Esophagus squamous epithelium (tissue), 5 donors: ENCODE data around the gene FBXL19. TPM values are rescaled to one million over a fixed set of nuclear protein-coding genes. Genes with fewer than 3 reads are reported as not detected.

Experiments used
- DNase-seq: peaks from one replicate; lab custom pipeline; 2025; lab: John Stamatoyannopoulos, UW
- H3K27ac ChIP-seq, 4 donors: fragments of 200-600 bp; sonication (generic); one replicate each; pipeline ENCODE4 v1.5.1; 2016 to 2019; ENCODE audit warnings: mild to moderate bottlenecking in 1 of 4
- H3K27me3 ChIP-seq, 4 donors: fragments of 200-600 bp; sonication (generic); 1 replicate in 3 of 4; 2 replicates in 1 of 4; pipeline versions ENCODE4 v1.5.1 to v1.6.0; 2017 to 2021; ENCODE audit warnings: antibody characterized with exemption in 1 of 4
- H3K36me3 ChIP-seq, 3 donors: fragments of 200-600 bp; sonication (generic); one replicate each; pipeline ENCODE4 v1.5.1; 2016 to 2019
- H3K4me1 ChIP-seq, 3 donors: fragments of 200-600 bp; sonication (generic); one replicate each; pipeline ENCODE4 v1.5.1; 2017 to 2019
- H3K4me3 ChIP-seq, 4 donors: fragments of 200-600 bp; sonication (generic); 1 replicate in 3 of 4; 2 replicates in 1 of 4; pipeline ENCODE4 v1.5.1; 2016 to 2019; ENCODE audit warnings: mild to moderate bottlenecking in 2 of 4, moderate library complexity in 1 of 4
- H3K9me3 ChIP-seq, 3 donors: fragments of 200-600 bp; sonication (generic); one replicate each; pipeline ENCODE4 v1.5.1; 2016 to 2019
- POLR2A ChIP-seq, 4 donors: fragments of 450-650 bp; IDR thresholded peaks; one replicate each; pipeline ENCODE4 v1.6.1; 2017; ENCODE audit warnings: antibody characterized with exemption in 4 of 4, mild to moderate bottlenecking in 4 of 4, moderate library complexity in 3 of 4
- WGBS, 2 donors: methylation state at CpG; one replicate each; pipeline ENCODE4 v1.1.5; 2018; 5-methylcytosine and 5-hydroxymethylcytosine counted together
- intact Hi-C: fragments of 100-400 bp; cut with DNase I; formaldehyde crosslinking; loops from one replicate; pipeline ENCODE4 v1.15.0; 2022
- total RNA-seq, 4 donors: library from RNA; depleted of rRNA; stranded (reverse); fragments of >200 nt; gene quantifications; one replicate each; pipeline ENCODE4 v1.1.0, GENCODE V29; 2016
- TF ChIP-seq, protein P1 (sequence below), 6 experiments: fragments of 450-650 bp in 4 of 6; fragments of 200-600 bp in 2 of 6; sonication (generic) in 2 of 6; IDR thresholded peaks; one replicate each; pipeline ENCODE4 v1.5.1; 2016 to 2019; ENCODE audit warnings: antibody characterized with exemption in 6 of 6, mild to moderate bottlenecking in 4 of 6, moderate library complexity in 4 of 6
- donor health status: DM: yes; HTN: yes; CAD: no.

The FBXL19 gene
- total RNA-seq, 4 donors from 2014 or later: 17.0 to 28.7 (median 25.1) TPM

DNA sequence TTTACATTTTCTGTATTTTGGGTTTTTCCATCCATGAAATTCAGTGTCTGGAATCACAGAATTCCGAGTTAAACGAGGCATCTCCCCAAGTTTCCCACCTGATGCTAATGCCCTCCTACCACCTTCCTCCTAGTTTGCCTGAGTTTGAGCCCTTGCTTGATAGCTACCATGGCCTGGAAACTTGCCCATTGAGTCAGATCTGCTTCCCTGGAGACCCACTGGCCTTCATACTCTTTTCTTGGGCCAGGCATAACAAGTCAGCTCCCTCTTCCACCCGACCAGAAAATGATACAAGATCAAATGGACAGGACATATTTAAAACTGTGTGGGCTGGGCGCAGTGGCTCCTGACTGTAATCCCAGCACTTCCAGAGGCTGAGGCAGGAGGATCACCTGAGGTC lies 44.4 kb downstream of the FBXL19 start:
- H3K27ac ChIP-seq: no peak overlapping the region
- no peak for DNase-seq
- intact Hi-C loops: no loop called here
- H3K36me3 ChIP-seq: peaks cover 51 to 100% (median 95%) of the 10 kb centered on the region in 3 donors
- no peak for TF ChIP-seq POLR2A (IDR thresholded peaks at IDR 0.05)
- TF ChIP-seq, protein P1, sequence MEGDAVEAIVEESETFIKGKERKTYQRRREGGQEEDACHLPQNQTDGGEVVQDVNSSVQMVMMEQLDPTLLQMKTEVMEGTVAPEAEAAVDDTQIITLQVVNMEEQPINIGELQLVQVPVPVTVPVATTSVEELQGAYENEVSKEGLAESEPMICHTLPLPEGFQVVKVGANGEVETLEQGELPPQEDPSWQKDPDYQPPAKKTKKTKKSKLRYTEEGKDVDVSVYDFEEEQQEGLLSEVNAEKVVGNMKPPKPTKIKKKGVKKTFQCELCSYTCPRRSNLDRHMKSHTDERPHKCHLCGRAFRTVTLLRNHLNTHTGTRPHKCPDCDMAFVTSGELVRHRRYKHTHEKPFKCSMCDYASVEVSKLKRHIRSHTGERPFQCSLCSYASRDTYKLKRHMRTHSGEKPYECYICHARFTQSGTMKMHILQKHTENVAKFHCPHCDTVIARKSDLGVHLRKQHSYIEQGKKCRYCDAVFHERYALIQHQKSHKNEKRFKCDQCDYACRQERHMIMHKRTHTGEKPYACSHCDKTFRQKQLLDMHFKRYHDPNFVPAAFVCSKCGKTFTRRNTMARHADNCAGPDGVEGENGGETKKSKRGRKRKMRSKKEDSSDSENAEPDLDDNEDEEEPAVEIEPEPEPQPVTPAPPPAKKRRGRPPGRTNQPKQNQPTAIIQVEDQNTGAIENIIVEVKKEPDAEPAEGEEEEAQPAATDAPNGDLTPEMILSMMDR (IDR thresholded peaks at IDR 0.05): no peak
- no peaks in the 10 kb centered on the region for H3K27me3 ChIP-seq
- H3K9me3 ChIP-seq: no peaks in the 10 kb centered on the region
- H3K4me3 ChIP-seq: no peak overlapping the region
- H3K4me1 ChIP-seq: no peaks in the 10 kb centered on the region
- 80 to 94% methylated on average over 2 to 4 of the region's 4 CpGs for WGBS, 2 donors

DNA sequence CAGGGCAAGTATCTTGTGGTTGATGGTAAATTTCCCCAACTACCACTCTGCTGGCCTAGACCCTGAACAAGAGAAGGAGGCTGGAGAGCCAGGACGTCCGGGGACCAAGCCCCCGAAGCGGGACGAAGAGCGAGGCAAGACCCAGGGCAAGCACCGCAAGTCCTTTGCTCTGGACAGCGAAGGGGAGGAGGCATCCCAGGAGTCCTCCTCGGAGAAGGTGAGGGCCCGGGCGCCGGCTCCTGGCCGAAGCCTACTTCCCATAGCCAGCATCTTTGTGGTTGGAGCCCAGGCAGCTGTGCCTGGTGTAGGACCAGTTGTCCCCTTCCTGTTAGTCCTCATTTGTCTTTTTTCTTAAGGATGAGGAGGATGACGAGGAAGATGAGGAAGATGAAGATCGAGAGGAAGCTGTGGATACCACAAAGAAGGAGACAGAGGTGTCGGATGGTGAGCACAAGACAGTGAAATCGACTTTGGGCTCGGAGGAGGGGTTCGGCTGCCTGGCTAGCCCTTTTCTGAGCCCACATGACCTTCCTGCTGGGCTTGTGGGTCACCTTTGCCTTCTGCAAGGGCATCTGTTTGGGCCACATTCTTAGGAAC lies 46.0 kb downstream of the FBXL19 start:
- DNase-seq: no peak
- Histone ChIP-seq H3K9me3 (no peaks in the 10 kb centered on the region), H3K27me3 (no peaks in the 10 kb centered on the region), H3K4me3 (no peak overlapping the region), H3K4me1 (no peaks in the 10 kb centered on the region), H3K27ac (no peak overlapping the region), H3K36me3 (peaks cover 47 to 100% (median 90%) of the 10 kb centered on the region in 3 donors)
- WGBS, 2 donors: 91 to 93% methylated on average over 14 to 17 of the region's 19 CpGs
- intact Hi-C loops: no loop called here
- no peak for TF ChIP-seq POLR2A (IDR thresholded peaks at IDR 0.05)
- TF ChIP-seq, protein P1 (IDR thresholded peaks at IDR 0.05): no peak

DNA sequence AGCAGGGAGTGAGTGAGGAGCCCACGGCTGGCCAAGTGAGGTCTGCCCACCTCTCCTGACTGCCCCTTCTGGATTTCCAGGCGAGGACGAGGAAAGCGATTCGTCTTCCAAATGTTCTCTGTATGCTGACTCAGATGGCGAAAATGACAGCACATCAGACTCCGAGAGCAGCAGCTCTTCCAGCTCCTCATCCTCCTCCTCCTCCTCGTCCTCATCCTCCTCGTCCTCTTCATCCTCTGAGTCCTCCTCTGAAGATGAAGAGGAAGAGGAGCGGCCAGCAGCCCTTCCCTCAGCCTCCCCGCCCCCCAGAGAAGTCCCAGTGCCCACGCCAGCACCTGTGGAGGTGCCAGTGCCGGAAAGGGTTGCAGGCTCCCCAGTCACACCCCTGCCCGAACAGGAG lies 47.9 kb downstream of the FBXL19 start:
- intact Hi-C loops: no loop called here
- Histone ChIP-seq H3K4me1 (no peaks in the 10 kb centered on the region), H3K27ac (no peak overlapping the region), H3K9me3 (no peaks in the 10 kb centered on the region), H3K36me3 (peaks cover 31 to 100% (median 85%) of the 10 kb centered on the region in 3 donors), H3K27me3 (no peaks in the 10 kb centered on the region), H3K4me3 (no peak overlapping the region)
- TF ChIP-seq, protein P1 (IDR thresholded peaks at IDR 0.05): no peak
- DNase-seq: no peak
- WGBS, 2 donors: 87 to 93% methylated on average over 8 to 12 of the region's 14 CpGs

DNA sequence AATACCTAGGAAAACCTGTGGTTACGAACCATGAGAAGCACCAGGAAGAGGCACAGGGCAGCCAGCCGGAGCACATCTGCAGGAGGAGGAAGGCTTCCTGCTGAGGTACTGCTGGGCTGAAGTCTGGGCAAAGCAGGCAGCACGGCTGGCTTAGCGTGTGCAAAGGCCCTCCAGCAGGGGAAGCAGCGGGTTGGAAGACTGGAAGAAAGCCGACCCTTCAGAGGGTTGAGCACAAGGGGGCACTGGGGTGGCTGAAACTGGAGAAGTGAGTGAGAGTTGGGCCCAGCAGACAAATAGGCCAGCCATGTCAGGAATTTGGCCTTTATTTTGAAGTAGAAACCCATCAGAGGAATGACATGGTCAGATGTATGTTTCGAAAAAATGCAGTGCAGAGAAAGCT lies 49.5 kb downstream of the FBXL19 start:
- Histone ChIP-seq H3K27me3 (no peaks in the 10 kb centered on the region), H3K4me3 (no peak overlapping the region), H3K9me3 (no peaks in the 10 kb centered on the region), H3K27ac (no peak overlapping the region), H3K4me1 (no peaks in the 10 kb centered on the region), H3K36me3 (peaks cover 29 to 100% (median 80%) of the 10 kb centered on the region in 3 donors)
- TF ChIP-seq, protein P1 (IDR thresholded peaks at IDR 0.05): no peak
- TF ChIP-seq POLR2A (IDR thresholded peaks at IDR 0.05): no peak
- intact Hi-C loops: no loop called here
- no peak for DNase-seq
- 83 to 84% methylated on average over 7 of the region's 7 CpGs for WGBS, 2 donors

DNA sequence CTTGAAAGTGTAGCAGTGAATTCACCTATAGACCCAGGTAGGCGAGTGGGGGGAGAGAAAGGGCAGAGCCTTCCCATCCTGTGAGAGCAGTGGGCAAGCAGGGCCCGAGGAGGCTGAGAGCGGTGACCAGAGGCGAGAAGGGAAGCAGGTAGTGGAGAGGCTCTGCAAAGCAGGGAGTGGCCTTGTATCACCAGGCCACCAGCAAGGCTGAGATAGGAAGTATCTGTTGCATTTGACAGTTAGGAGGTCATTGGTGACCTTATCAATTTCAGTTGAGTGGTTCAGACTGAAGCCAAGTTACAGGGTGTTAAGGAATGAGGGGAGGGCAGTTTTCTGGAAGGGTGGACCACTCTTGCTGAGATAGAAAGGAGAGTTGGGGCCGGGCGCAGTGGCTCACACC lies 51.0 kb downstream of the FBXL19 start:
- peaks cover 30 to 100% (median 76%) of the 10 kb centered on the region in 3 donors for H3K36me3 ChIP-seq
- intact Hi-C loops: no loop called here
- WGBS, 2 donors: 93 to 96% methylated on average over 6 of the region's 6 CpGs
- TF ChIP-seq POLR2A (IDR thresholded peaks at IDR 0.05): no peak
- TF ChIP-seq, protein P1 (IDR thresholded peaks at IDR 0.05): no peak
- H3K27me3 ChIP-seq: no peaks in the 10 kb centered on the region
- no peaks in the 10 kb centered on the region for H3K4me1 ChIP-seq
- H3K4me3 ChIP-seq: no peak overlapping the region
- H3K9me3 ChIP-seq: no peaks in the 10 kb centered on the region
- no peak overlapping the region for H3K27ac ChIP-seq
- no peak for DNase-seq
